ENCODE data around the gene HAUS7.

DNA sequence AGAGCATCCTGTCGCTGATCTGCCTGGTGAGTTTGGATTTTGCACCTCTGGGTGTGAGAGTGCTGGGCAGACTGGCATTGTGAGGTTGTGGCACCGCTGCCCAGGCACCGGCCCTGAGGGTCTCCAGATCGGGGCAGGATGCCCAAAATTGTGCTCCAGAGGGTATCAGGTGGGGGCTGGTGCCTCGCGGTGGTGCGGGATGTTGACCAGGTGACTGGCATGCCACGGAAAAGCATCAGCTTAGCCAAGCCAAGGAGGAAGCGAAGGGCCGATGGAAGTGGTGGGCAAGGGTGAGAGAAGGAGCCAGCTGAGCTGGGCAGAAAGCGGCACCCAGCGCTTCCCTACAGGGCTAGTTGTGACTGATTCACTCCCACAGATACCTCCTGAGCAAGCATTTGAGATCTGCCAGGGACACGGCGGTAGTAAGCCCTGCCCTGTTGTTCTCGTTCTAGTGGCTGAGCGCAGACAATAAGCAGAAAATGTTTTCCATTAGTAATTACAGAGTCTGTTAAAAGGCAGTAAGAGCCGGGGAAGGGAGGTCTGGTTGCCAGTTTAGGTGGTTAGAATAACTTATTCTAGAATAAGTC lies 58.3 kb downstream of the HAUS7 start:
- TF ChIP-seq POLR2A (IDR thresholded peaks at IDR 0.05): no peak
- TF ChIP-seq, protein P1, sequence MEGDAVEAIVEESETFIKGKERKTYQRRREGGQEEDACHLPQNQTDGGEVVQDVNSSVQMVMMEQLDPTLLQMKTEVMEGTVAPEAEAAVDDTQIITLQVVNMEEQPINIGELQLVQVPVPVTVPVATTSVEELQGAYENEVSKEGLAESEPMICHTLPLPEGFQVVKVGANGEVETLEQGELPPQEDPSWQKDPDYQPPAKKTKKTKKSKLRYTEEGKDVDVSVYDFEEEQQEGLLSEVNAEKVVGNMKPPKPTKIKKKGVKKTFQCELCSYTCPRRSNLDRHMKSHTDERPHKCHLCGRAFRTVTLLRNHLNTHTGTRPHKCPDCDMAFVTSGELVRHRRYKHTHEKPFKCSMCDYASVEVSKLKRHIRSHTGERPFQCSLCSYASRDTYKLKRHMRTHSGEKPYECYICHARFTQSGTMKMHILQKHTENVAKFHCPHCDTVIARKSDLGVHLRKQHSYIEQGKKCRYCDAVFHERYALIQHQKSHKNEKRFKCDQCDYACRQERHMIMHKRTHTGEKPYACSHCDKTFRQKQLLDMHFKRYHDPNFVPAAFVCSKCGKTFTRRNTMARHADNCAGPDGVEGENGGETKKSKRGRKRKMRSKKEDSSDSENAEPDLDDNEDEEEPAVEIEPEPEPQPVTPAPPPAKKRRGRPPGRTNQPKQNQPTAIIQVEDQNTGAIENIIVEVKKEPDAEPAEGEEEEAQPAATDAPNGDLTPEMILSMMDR (IDR thresholded peaks at IDR 0.05): no peak

Data from thyroid gland (tissue), 4 donors.